Measurements from ENCODE around the gene TENT4B.
"Not testable (repeated sequence)": the region's sequence is repeated elsewhere in the genome, so short reads cannot be mapped to it uniquely, and the experiment has no call there.

Gene TENT4B

DNA sequence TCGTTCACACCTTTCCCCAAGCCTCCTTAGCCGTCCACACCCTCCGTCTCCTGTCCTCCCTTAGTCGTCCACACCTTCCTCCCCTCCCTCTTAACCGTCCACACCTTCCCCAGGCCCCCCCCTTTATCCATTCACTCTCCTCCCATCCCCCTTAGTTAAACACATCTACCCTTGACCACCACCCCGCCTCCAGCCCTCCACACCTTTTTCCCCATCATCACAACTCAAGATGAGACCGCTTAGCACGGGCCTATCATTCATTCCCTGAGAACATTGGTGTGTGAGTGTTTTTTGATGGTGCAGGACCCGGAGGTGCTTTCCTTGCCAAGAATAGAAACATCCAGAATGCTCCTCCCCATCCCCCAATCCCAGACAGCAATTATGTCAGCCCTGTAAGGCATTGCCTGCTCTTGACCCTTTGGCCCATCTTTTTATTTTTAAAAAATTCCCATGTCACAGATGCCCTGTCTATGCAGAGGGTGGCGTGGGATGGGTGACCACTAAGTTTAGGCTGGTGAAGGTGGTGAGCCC is 1.4 kb downstream of the TENT4B start:
- DNase-seq (ENCODE audit: low read depth), result no peak

DNA sequence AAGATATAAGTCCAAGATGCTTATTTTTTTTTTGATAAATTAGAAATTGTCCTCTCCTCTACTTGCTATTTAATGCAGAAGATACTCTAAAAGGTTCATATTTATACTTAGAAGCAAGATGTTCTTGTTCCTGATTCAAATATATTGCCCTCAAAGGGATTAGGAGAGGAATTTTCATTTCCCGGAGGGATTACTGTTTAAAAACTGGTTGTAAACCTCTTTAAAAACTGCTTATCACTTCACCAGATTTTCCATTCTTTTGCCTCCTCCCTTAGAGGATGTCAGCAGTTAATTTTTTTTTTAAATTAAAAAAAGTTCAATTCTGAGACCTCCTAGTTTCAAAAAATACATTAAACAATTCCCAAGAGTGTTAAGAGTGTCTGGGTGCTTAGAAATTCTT is 2.8 kb downstream of the TENT4B start:
- DNase-seq (ENCODE audit: low read depth), result no peak

DNA sequence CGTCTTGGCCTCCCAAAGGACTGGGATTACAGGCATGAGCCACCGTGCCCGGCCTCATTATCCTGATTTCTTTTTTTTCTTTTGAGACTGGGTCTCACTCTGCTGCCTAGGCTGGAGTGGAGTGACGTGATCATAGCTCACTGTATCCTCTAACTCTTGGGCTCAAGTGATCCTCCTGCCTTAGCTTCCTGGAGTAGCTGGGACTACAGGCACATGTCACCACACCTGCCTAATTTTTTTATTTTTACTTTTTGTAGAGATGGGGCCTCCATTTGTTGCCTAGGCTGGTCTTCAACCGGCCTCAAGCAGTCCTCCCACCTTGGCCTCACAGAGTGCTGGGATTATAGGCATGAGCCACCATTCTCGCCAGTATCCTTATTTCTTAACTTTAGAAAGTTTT is 3.5 kb downstream of the TENT4B start:
- DNase-seq (ENCODE audit: low read depth), result no peak

DNA sequence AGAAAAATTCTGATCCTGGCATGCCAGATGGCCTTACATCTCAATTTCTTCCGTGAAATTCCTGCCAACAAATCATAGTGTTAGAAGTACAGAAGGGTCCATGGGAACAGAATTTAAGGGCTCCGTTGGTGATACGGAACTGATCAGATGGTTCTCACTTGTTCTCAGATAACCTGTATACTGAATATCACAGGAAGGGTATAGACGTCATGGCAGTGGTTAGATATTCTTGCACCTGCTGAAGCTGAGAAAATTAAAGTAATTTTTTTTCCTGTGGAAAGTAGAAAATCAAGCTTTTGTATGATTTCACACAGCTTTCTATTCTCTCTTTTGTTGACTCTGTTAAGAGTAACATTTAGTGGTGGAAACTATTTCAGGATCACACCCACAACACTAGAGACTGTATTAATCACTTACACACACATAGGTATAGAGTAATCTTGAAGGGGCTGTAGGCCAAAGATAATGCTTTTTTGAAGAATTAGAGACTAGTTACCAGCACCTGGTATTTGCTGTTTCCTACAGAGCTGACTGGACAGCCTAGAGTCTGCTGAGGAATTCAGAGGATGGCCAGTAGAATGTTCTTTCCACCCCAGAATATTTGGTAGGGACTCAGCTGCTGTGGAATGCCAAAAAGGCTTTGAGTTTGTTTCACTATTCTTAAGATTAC is 7.5 kb downstream of the TENT4B start:
- DNase-seq (ENCODE audit: low read depth), result no peak

DNA sequence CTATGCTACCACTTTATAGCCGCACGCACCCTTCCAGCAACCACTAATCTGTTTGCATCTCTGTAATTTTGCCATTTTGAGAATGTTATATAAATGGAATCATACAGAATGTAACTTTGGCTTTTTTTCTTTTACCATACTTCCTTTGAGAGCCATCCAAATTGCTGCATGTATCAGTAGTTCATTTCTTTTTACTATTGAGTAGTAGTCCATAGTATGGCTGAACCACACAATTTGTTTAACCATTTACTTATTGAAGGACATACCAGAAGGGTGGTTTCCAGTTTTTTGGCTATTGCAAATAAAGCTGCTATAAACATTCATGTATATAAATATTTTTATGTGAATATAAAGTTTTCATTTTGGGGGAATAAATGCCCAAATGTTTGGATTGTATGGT is 8.8 kb downstream of the TENT4B start:
- no peak for DNase-seq (ENCODE audit: low read depth)

DNA sequence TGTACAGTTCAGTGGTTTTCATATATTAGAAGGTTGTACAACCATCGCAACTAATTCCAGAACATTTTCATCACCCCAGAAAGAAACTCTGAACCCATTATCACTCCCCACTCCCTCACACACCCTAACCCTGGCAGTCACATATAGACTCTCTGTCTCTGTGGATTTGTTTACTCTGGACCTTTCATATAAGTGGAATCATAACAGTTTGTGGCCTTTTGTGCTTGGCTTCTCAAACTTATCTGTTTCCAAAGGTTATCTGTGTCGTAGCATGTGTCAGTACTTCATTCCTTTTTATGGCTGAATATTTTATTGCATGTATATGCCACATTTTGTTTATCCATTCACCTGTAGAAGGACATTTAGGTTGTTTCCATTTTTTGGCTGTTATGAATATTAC is 12.4 kb downstream of the TENT4B start:
- no peak for DNase-seq (ENCODE audit: low read depth)

DNA sequence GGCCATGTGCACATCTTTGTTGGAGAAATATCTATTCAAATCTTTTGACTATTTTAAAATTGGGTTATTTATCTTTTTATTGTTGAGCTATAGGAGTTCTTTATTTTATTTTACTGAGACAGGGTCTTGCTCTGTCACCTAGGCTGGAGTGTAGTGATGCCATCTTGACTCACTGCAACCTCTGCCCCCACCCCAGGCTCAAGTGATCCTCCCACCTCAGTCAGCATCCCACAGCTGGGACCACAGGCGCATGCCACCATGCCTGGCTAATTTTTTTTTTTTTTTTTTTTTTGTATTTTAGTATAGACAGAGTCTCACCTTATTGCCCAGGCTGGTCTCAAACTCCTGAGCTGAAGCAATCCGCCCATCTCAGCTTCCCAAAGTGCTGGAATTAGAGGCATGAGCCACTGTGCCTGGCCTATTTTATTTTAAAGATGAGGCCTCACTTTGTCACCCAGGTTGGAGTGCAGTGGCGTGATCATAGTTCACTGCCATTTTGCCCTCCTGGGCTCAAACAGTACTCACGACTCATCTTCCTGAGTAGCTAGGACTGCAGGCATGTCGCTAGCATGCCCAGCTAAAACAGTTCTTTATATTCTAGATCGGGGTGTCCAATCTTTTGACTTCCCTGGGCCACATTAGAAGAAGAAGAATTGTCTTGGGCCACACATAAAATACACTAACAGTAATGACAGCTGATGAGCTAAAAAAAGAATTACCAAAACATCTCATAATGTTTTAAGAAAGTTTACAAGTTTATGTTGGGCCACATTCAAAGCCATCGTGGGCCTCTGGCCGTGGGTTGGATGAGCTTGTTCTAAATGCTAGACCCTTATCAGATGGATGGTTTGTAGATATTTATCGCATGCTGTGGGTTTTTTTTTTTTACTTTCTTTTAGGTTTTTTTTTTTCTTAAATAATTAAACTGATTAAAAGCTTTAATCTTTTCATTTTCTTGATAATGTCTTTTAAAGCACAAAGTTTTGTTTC is 13.7 kb downstream of the TENT4B start:
- DNase-seq (ENCODE audit: low read depth), result no peak

DNA sequence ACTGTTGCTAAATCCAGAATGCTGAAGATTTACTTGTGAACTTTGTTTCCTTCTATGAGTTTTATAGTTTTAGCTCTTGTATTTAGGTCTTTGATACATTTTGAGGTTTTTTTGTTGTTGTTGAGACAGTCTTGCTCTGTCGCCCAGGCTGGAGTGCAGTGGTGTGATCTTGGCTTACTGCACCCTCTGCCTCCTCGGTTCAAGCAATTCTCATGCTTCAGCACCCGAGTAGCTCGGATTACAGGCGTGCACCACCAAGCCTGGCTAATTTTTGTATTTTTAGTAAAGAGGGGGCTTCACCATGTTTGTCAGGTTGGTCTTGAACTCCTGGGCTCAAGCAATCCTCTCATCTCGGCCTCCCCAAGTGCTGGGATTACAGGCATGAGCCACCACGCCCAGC is 14.4 kb downstream of the TENT4B start:
- no peak for DNase-seq (ENCODE audit: low read depth)

DNA sequence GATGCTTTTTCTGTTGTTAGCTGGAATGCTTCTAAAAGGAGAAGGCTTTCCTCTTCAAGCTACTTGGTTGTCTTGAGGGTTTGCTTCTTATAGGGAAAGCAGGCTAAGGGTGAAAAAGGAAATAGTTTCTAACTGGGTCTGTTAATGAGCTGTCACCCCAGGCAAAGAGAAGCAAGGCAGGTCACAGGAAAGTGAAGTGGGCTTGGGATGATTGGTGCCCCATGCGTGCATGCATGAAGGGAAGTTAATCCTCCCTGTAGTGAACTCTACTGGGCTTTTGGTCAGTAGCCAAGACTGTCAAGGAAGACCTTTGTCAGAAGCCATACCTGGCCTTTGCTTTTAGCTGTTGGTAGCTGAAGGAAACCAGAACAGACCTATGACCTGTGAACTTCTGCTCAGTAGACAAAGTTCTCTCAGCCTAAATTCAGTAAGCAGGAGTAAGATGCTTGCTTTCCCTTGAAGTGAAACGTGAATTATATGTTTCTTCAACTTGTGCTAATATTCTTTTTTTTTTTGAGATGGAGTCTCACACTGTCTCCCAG is 16.5 kb downstream of the TENT4B start:
- DNase-seq (ENCODE audit: low read depth), result no peak

DNA sequence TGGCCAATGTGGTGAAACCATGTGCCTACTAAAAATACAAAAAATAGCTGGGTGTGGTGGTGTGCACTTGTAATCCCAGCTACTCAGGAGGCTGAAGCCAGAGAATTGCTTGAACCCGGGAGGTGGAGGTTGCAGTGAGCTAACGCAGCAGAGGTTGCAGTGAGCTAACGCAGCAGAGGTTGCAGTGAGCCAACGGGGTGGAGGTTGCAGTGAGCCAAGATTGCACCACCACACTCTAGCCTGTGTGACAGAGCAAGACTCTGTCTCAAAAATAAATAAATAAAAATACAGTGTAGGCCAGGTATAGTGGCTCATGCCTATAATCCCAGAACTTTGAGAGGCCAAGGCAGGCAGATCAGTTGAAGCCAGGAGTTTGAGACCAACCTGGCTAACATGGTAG is 18.7 kb downstream of the TENT4B start:
- not testable (repeated sequence) for DNase-seq (ENCODE audit: low read depth)

DNA sequence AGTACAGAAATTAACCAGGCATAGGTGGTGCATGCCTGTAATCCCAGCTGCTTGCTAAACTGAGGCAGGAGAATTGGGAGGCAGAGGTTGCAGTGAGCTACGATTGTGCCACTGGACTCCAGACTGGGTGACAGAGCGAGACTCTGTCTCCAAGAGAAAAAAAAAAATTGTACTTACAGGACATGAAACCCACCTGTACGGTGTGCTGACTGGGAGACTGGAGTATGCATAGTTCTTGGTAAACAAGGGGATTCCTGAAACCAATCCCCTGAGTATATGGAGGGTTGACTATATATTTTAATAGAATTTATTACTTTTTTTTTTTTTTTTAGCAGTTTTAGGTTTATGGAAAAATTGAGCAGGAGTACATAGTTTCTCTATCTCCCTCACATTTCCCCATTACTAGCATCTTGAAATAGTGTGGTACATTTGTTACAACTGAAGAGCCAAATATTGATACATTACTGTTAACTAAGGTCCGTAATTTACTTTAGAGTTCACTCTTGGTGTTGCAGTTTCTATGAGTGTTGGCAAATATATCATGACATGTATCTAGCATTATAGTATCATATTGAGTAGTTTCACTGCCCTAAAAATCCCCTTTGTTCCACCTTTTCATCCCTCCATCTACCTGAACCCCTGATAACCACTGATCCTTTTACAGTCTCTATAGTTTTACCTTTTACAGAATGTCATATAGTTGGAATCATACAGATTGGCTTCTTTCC is 19.3 kb downstream of the TENT4B start:
- no peak for DNase-seq (ENCODE audit: low read depth)

DNA sequence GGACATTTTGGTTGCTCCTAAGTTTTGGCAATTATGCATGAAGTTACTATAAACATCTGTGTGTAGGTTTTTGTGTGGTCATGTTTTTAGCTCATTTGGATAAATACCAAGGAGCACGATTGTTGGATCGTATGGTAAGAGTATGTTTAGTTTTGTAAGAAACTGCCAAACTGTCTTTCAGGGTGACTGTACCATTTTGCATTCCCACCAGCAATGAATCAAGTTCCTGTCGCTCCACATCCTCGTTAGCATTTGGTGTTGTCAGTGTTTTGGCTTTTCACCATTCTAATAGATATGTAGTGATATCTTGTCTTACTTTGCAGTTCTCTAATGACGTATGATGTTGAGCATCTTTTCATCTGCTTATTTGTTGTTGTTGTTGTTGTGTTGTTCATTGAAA is 20.2 kb downstream of the TENT4B start:
- DNase-seq (ENCODE audit: low read depth), result no peak

DNA sequence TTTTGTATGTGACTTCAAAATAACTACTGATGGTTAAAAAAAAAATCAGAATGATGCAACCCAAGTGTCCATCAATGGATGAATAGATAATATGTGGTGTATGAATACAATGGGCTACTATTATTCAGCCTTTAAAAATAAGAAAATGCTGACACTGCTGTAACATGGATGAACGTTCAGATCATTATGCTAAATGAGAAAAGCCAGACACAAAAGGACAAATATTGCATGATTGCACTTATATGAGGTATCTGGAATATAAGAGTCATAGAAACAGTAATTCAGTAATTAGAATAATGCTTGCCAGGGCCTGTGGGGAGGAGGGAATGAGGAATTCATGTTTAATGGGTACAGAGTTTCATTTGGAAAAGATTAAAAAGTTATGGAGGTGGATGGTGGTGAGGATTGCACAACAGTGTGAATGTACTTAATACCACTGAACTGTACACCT is 25.4 kb downstream of the TENT4B start:
- DNase-seq (ENCODE audit: low read depth), result no peak

DNA sequence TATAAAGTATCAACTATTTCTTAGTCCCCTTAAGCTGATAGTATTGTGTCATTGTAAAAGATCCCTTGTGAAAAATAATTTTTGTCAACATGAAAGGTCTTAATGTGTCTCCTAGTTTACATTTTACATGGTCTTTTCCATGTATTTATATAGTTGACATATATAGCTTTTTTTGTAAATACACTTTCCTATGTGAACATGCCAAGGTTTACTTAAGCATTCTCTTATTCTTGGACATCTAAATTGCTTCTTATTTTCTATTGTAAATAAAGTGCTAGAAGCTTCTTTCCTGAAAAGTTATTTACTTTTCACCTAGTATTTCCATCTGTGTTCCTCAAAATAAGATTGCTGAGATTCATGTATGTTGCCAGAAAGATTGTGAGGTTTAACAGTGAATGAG is 29.3 kb downstream of the TENT4B start:
- DNase-seq (ENCODE audit: low read depth), result no peak

DNA sequence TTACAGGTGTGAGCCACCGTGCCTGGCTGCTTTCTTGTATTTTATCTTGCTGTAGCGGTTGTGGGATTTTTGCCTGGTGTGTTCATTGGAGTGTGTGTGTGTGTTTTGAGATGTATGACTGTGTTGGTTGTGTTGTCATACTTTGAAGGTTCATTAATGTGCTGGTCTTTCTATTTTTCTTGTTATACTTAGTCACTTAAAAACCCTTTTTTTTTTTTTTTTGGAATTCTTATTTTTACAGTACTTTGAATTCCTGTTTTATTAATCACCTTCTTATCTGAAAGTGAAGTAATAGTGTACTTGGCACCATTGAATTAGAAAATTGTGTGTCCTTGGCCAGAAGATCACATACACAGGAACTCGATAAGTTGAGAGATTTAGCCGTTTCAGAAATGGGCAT is 30.2 kb downstream of the TENT4B start:
- no peak for DNase-seq (ENCODE audit: low read depth)

DNA sequence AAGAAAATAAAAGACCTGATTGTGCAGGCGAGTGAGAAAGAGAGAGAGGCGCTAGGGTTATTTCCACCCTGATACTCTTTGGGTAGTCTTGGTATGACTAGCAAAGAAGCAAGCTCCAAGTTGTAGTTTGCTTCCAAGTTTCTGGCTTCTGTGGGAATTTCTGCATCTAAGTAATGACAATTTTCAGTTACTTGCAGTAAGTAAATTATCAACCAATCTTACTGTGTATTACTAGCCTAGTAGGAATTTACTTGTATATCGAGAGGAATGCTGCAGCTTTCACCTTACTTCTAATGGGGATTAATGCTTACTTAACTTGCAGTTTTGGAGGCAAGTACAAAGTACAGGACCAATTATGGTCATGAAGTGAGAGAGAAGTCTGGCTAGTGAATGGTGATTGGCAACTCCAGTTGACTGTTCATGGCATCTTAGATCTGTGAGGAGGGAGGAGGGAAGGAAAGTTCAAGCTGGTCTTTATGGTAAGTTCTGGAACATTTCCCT is 31.9 kb downstream of the TENT4B start:
- no peak for DNase-seq (ENCODE audit: low read depth)

DNA sequence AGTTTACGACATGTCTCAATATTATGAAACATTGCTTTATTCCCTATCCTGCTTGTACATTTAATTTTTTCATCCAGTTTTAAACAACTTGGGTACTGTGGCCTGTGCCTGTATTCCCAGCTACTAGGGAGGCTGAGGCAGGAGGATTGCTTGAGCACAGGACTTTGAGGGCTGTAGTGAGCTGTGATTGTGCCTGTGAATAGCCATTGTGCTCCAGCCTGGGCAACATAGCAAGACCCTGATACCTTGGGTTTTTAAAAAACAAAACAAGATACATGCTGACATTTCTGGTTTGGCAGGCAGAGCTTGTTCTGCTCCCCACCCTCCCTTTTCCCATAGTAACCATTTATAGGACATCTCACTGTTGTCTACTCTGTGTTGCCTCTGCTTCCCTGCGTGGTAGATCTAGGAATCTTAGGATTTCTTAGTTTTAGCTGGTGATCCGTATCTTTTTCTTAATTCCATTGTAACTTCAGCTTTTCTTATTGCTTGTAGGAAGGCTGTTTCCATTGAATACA is 35.6 kb downstream of the TENT4B start:
- no peak for DNase-seq (ENCODE audit: low read depth)

DNA sequence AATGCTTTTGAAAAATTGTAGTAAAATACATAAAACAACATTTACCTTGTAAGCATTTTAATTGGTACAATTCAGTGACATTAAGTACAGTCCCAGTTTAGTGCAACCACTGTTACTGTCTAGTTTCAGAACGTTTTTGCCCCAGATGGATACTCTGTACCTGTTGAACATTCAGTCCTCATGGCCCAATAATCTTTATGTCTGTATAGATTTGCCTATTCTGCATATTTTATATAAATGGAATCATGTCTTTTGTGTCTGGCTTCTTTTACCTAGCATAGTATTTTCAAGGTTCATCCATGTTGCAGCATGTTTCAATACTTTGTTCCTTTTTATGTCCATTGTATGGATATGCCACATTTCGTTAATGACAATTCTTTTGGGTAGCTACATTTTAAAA is 37.2 kb downstream of the TENT4B start:
- DNase-seq (ENCODE audit: low read depth), result no peak

DNA sequence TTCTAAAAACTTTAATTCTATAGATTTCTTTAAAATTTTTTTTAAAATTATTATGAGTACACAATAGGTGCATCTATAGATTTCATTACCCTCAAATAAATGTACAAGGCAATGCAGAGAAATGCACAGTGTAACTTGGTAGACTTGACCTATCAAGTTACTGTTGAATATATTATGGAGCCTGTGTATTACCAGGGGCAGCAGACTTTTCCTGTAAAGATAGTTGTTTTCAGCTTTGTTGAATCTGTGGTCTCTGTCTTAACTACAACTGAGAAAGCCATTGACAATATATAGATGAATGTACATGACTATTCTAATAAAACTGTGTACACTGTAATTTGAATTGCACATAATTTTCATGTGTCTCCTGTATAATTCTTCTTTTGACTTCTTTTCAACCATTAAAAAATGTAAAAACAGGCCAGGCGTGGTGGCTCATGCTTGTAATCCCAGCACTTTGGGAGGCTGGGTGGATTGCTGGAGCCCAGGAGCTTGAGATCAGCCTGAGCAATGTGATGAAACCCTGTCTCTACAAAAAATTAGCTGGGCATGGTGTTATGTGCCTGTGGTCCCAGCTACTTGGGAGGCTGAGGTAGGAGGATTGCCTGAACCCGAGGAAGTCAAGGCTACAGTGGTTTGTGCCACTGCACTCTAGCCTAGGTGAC is 39.4 kb downstream of the TENT4B start:
- no peak for DNase-seq (ENCODE audit: low read depth)

DNA sequence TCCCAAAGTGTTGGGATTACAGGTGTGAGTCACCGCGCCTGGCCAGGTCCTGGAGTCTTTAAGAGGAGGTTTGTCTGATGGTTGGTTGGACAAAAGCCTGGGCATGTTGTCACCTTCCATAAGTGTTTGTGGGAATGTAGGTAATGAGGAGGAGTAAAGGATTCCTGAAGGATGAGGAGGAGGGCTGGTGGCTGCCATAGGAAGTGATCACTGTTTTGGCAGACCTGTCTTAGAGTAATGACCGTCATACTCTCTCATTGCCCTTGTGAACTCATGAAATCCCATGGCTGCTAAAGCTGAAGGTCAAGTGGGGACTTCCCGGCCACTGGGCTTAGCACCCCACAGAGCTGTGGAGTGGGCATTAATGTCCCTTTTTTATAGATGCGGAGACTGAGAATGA is 40.5 kb downstream of the TENT4B start:
- no peak for DNase-seq (ENCODE audit: low read depth)

DNA sequence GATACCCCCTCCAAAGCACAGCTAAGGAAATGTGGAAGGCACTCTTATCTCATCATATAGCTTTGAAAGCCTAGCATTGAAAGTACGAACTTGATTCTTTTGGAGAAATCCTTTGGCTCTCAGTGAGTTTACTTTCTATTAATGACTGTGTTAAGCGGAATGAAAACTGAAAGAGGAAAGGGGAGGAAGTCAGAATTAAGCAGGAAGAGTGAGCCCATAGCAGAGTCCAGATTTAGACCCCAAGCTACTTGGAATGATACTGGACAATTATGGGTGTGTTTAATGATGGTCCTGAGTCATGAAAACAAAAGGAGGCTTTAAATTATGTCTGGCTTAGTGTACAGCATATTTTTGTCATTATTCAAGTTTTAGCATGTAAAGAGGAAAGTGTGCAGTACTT is 42.2 kb downstream of the TENT4B start:
- no peak for DNase-seq (ENCODE audit: low read depth)

Data from stimulated activated CD8-positive, alpha-beta memory T cell treated with anti-CD3 and anti-CD28 coated beads, Interleukin-12 subunit alpha, Interleukin-12 subunit beta, amount 100 ng/mL, for 1 hour (primary cell).